GM12874 (cell line): ENCODE results near the gene SLC25A31.

Experiments
- TF ChIP-seq, protein P1 (sequence below): IDR thresholded peaks from 2 replicates; pipeline ENCODE4 v1.5.1; 2011; ENCODE audit warnings: low read depth, mild to moderate bottlenecking, control low read depth, low read length, moderate library complexity; ENCODE audit not compliant: insufficient read depth

Gene SLC25A31

DNA sequence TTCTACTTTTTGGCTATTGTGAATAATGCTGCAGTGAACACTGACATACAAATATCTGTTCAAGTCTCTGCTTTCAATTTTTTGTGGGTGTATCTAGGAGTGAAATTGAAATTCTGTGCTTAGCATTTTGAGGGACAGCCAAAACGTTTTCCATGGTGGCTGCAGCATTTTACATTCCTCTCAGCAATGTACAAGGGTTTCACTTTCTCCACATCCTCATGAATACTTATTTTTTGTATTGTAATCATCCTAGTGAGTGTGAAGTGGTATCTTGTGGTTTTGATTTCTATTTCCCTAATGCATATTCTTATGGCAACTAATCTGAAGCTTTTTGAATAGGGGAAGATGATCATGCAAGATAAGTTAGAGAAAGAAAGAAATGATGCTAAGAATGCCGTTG, 92.2 kb downstream of the SLC25A31 start:
- TF ChIP-seq, protein P1, sequence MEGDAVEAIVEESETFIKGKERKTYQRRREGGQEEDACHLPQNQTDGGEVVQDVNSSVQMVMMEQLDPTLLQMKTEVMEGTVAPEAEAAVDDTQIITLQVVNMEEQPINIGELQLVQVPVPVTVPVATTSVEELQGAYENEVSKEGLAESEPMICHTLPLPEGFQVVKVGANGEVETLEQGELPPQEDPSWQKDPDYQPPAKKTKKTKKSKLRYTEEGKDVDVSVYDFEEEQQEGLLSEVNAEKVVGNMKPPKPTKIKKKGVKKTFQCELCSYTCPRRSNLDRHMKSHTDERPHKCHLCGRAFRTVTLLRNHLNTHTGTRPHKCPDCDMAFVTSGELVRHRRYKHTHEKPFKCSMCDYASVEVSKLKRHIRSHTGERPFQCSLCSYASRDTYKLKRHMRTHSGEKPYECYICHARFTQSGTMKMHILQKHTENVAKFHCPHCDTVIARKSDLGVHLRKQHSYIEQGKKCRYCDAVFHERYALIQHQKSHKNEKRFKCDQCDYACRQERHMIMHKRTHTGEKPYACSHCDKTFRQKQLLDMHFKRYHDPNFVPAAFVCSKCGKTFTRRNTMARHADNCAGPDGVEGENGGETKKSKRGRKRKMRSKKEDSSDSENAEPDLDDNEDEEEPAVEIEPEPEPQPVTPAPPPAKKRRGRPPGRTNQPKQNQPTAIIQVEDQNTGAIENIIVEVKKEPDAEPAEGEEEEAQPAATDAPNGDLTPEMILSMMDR: no peak
